ENCODE results near the gene BSN.

Gene BSN

GRCh38 chr3:49654176-49654825 lies 100.0 kb downstream of the BSN start:
- H3K36me3 ChIP-seq (replicated peaks), result no peaks in the 10 kb centered on the region
- no peaks in the 10 kb centered on the region for H3K27me3 ChIP-seq (replicated peaks)
- no peak overlapping the region for H3K4me3 ChIP-seq (ENCODE audit: low read depth, low read length)
- H3K27ac ChIP-seq, result no peak overlapping the region
- no peak for DNase-seq
- TF ChIP-seq CTCF (IDR thresholded peaks at IDR 0.05; ENCODE audit: low read depth, low read length, missing control alignments), result no peak
- in situ Hi-C loops (cut with HindIII; ENCODE audit: low pct_ligation_motif_present, low sequenced_read_pairs), result loop anchor here (25.0 kb wide), 1 partner anchor 92 kb away; the partner anchor contains the start of gene BSN

- in situ Hi-C loops (cut with HindIII; ENCODE audit: low pct_ligation_motif_present, low sequenced_read_pairs), result loop anchor here (25.0 kb wide), 1 partner anchor 93 kb away; the partner anchor contains the start of gene BSN
- Histone ChIP-seq H3K27me3 (replicated peaks) (no peaks in the 10 kb centered on the region), H3K36me3 (replicated peaks) (no peaks in the 10 kb centered on the region), H3K27ac (no peak overlapping the region), H3K4me3 (ENCODE audit: low read depth, low read length) (no peak overlapping the region)
- DNase-seq, result no peak
- TF ChIP-seq CTCF (IDR thresholded peaks at IDR 0.05; ENCODE audit: low read depth, low read length, missing control alignments), result no peak
Measured at GRCh38 chr3:49654955-49655556, 100.8 kb downstream of the BSN start.

- TF ChIP-seq CTCF (IDR thresholded peaks at IDR 0.05; ENCODE audit: low read depth, low read length, missing control alignments), result no peak
- Histone ChIP-seq H3K27me3 (replicated peaks) (no peaks in the 10 kb centered on the region), H3K36me3 (replicated peaks) (no peaks in the 10 kb centered on the region), H3K27ac (no peak overlapping the region), H3K4me3 (ENCODE audit: low read depth, low read length) (no peak overlapping the region)
- in situ Hi-C loops (cut with HindIII; ENCODE audit: low pct_ligation_motif_present, low sequenced_read_pairs), result loop anchor here (25.0 kb wide), 1 partner anchor 94 kb away; the partner anchor contains the start of gene BSN
- no peak for DNase-seq
Measured at GRCh38 chr3:49655731-49656285, 101.5 kb downstream of the BSN start.

- Histone ChIP-seq H3K36me3 (replicated peaks) (no peaks in the 10 kb centered on the region), H3K27ac (no peak overlapping the region), H3K4me3 (ENCODE audit: low read depth, low read length) (no peak overlapping the region), H3K27me3 (replicated peaks) (no peaks in the 10 kb centered on the region)
- no peak for DNase-seq
- in situ Hi-C loops (cut with HindIII; ENCODE audit: low pct_ligation_motif_present, low sequenced_read_pairs), result loop anchor here (25.0 kb wide), 1 partner anchor 94 kb away; the partner anchor contains the start of gene BSN
- peak; percentile 31 for TF ChIP-seq CTCF (IDR thresholded peaks at IDR 0.05; ENCODE audit: low read depth, low read length, missing control alignments)
Measured at GRCh38 chr3:49656541-49657112, 102.3 kb downstream of the BSN start.

- H3K36me3 ChIP-seq (replicated peaks), result no peaks in the 10 kb centered on the region
- H3K27ac ChIP-seq, result no peak overlapping the region
- no peak for DNase-seq
- no peak overlapping the region for H3K4me3 ChIP-seq (ENCODE audit: low read depth, low read length)
- in situ Hi-C loops (cut with HindIII; ENCODE audit: low pct_ligation_motif_present, low sequenced_read_pairs), result loop anchor here (25.0 kb wide), 1 partner anchor 95 kb away; the partner anchor contains the start of gene BSN
- TF ChIP-seq CTCF (IDR thresholded peaks at IDR 0.05; ENCODE audit: low read depth, low read length, missing control alignments), result no peak
- no peaks in the 10 kb centered on the region for H3K27me3 ChIP-seq (replicated peaks)
Measured at GRCh38 chr3:49657208-49657915, 103.1 kb downstream of the BSN start.

Data from brain microvascular endothelial cell (primary cell).